HFF-Myc (cell line): ENCODE results near the gene APOC4.
A peak's percentile ranks its signal among the peaks of the same experiment; 100 is the strongest.

Experiments
- DNase-seq: peaks from one replicate; pipeline ENCODE4 v3.0.0-alpha.2; 2011; ENCODE audit warnings: low read depth; ENCODE audit errors: extremely low read depth
- H3K4me3 ChIP-seq: replicated peaks from 2 replicates; pipeline ENCODE4 v1.5.1; 2011; ENCODE audit warnings: low read depth, mild to moderate bottlenecking, control low read depth, low read length
- CTCF ChIP-seq: IDR thresholded peaks from 2 replicates; pipeline ENCODE4 v1.5.1; 2012; ENCODE audit warnings: mild to moderate bottlenecking, low read depth, low read length, control low read depth; ENCODE audit errors: missing control alignments

The APOC4 gene

GRCh38 chr19:44988896-44989556 lies 47.0 kb downstream of the APOC4 start:
- peak; percentile 29 for DNase-seq
- no peak overlapping the region for H3K4me3 ChIP-seq
- TF ChIP-seq CTCF, result peak; percentile 66

DNA sequence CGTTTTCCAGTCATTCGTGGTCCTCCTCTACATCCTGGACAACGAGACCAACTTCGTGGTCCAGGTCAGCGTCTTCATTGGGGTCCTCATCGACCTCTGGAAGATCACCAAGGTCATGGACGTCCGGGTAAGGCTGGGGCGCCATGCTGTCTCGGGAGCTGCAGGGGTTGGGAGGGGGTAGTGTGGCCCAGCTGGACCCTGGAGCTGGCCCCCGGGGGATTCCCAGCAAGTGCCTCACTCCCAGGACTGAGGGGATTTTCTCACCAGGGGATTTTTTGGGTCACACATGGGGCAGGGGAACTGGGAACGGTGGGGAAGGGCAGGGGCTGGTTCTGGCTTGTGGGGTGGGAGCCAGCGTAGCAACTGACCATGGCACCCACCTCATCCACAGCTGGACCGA lies 48.4 kb downstream of the APOC4 start:
- no peak for DNase-seq
- TF ChIP-seq CTCF, result no peak
- H3K4me3 ChIP-seq, result no peak overlapping the region

- no peak overlapping the region for H3K4me3 ChIP-seq
- DNase-seq, result no peak
- TF ChIP-seq CTCF, result no peak
Measured at GRCh38 chr19:44990966-44991365, 48.9 kb downstream of the APOC4 start.

DNA sequence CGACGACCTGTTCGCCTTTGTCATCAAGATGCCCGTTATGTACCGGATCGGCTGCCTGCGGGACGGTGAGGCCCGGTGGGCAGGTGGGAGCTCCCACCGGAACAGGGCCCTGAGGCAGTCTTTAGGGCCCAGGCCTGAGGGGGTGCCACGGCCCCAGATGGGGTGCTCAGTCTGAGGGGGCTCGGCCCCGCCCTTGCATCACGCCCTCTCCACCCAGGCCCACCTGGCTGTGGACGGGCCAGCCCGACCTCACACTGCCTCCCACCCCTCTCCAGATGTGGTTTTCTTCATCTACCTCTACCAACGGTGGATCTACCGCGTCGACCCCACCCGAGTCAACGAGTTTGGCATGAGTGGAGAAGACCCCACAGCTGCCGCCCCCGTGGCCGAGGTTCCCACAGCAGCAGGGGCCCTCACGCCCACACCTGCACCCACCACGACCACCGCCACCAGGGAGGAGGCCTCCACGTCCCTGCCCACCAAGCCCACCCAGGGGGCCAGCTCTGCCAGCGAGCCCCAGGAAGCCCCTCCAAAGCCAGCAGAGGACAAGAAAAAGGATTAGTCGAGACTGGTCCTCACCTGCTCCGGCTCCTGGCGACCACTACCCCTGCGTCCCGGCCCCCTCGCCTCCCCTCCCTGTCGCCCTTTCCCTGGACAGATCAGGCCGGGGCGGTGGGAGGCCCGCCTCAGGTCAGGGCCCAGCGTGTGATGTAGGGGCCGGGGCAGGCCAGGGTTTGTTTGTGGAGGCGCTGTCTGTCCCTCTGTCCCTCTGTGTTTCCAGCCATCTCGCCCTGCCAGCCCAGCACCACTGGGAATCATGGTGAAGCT lies 50.5 kb downstream of the APOC4 start:
- no peak overlapping the region for H3K4me3 ChIP-seq
- no peak for TF ChIP-seq CTCF
- DNase-seq, result no peak

DNA sequence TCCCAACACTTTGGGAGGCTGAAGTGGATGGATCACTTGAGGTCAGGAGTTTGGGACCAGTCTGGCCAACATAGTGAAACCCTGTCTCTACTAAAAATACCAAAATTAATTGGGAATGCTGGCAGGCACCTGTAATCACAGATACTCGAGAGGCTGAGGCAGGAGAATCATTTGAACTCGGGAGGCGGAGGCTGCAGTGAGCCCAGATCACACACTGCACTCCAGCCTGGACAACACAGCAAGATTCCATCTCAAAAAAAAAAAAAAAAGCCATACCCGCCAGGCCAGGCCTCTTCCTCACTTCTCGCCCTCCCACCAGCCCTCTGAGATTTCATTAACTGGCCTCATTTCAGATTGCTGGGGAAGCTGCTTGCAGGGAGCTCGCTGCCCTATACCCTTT lies 51.5 kb downstream of the APOC4 start:
- DNase-seq, result no peak
- TF ChIP-seq CTCF, result no peak
- no peak overlapping the region for H3K4me3 ChIP-seq

GRCh38 chr19:44993926-44994537 lies 52.0 kb downstream of the APOC4 start:
- H3K4me3 ChIP-seq, result no peak overlapping the region
- no peak for TF ChIP-seq CTCF
- no peak for DNase-seq
